Astrocyte (in vitro differentiated cells and primary cell): ENCODE data around the gene PCDHGB2. TPM values are rescaled to one million over a fixed set of nuclear protein-coding genes. Genes with fewer than 3 reads are reported as not detected.
"Not testable (repeated sequence)": the region's sequence is repeated elsewhere in the genome, so short reads cannot be mapped to it uniquely, and the experiment has no call there.

Source experiments
- DNase-seq: peaks from one replicate; pipeline ENCODE4 v3.0.0-alpha.2; 2010; ENCODE audit warnings: low read depth
- FAIRE-seq: peaks from 2 replicates; lab custom pipeline; 2011; peaks lifted over from hg19 to GRCh38; lab: Jason Lieb, UNC
- H2AFZ ChIP-seq: 2 replicates; pipeline ENCODE4 v1.6.0; 2012; ENCODE audit warnings: low read depth, low read length, inconsistent platforms
- H3K27ac ChIP-seq: 2 replicates; pipeline ENCODE4 v1.5.1; 2011; ENCODE audit warnings: low read depth, low read length, inconsistent platforms
- H3K27me3 ChIP-seq: 2 replicates; pipeline ENCODE4 v1.6.0; 2011; ENCODE audit warnings: low read length, inconsistent platforms; ENCODE audit not compliant: insufficient read depth
- H3K36me3 ChIP-seq: 2 replicates; pipeline ENCODE4 v1.5.1; 2011; ENCODE audit warnings: low read length, inconsistent platforms; ENCODE audit not compliant: insufficient read depth
- H3K4me1 ChIP-seq: 2 replicates; pipeline ENCODE4 v1.5.1; 2011; ENCODE audit warnings: low read length, inconsistent platforms; ENCODE audit not compliant: insufficient read depth
- H3K4me2 ChIP-seq: 2 replicates; pipeline ENCODE4 v1.6.0; 2012; ENCODE audit warnings: low read length, inconsistent platforms
- H3K4me3 ChIP-seq: 2 replicates; pipeline ENCODE4 v1.5.1; 2011; ENCODE audit warnings: low read depth, mild to moderate bottlenecking, low read length, inconsistent platforms; ENCODE audit not compliant: insufficient read depth
- H3K79me2 ChIP-seq: 2 replicates; pipeline ENCODE4 v1.6.0; 2012; ENCODE audit warnings: mild to moderate bottlenecking, low read length, inconsistent platforms; ENCODE audit not compliant: insufficient read depth
- H3K9ac ChIP-seq: 2 replicates; pipeline ENCODE4 v1.6.0; 2012; ENCODE audit warnings: mild to moderate bottlenecking, low read length, inconsistent platforms
- H3K9me3 ChIP-seq: 2 replicates; pipeline ENCODE4 v1.5.1; 2012; ENCODE audit warnings: low read depth, mild to moderate bottlenecking, low read length, inconsistent platforms; ENCODE audit not compliant: insufficient read depth
- H4K20me1 ChIP-seq: 2 replicates; pipeline ENCODE4 v1.6.0; 2012; ENCODE audit warnings: low read length, inconsistent platforms; ENCODE audit not compliant: insufficient read depth
- H3K27ac Mint-ChIP-seq: one replicate; pipeline ENCODE4 v1.8.0; 2021; ENCODE audit warnings: mild to moderate bottlenecking, mixed read lengths; ENCODE audit not compliant: unreplicated experiment
- H3K27me3 Mint-ChIP-seq: one replicate; pipeline ENCODE4 v1.8.0; 2021; ENCODE audit warnings: low read depth, mixed read lengths; ENCODE audit not compliant: unreplicated experiment
- H3K36me3 Mint-ChIP-seq: one replicate; pipeline ENCODE4 v1.8.0; 2021; ENCODE audit warnings: low read depth, mixed read lengths; ENCODE audit not compliant: unreplicated experiment
- H3K4me1 Mint-ChIP-seq: one replicate; pipeline ENCODE4 v1.8.0; 2021; ENCODE audit warnings: low read depth, mixed read lengths; ENCODE audit not compliant: unreplicated experiment
- H3K4me3 Mint-ChIP-seq: one replicate; pipeline ENCODE4 v1.8.0; 2021; ENCODE audit warnings: mild to moderate bottlenecking, moderate library complexity, mixed read lengths; ENCODE audit not compliant: unreplicated experiment
- H3K9me3 Mint-ChIP-seq: one replicate; pipeline ENCODE4 v1.8.0; 2021; ENCODE audit warnings: mild to moderate bottlenecking, mixed read lengths; ENCODE audit not compliant: unreplicated experiment
- EZH2 ChIP-seq: IDR thresholded peaks from 2 replicates; pipeline ENCODE4 v1.6.1; 2012; ENCODE audit warnings: mild to moderate bottlenecking, low read length, inconsistent platforms; ENCODE audit not compliant: insufficient read depth
- total RNA-seq: library from RNA; stranded (reverse); gene quantifications from 2 replicates; pipeline ENCODE4 v1.2.1, GENCODE V29; 2021
- TF ChIP-seq, protein P1 (sequence below): IDR thresholded peaks from 2 replicates; pipeline ENCODE4 v1.5.1; 2011; ENCODE audit warnings: low read depth, mild to moderate bottlenecking, inconsistent platforms, low read length, moderate library complexity; ENCODE audit not compliant: insufficient read depth

PCDHGB2 gene
- total RNA-seq, 1 donor from 2014 or later = 1.4 TPM

DNA sequence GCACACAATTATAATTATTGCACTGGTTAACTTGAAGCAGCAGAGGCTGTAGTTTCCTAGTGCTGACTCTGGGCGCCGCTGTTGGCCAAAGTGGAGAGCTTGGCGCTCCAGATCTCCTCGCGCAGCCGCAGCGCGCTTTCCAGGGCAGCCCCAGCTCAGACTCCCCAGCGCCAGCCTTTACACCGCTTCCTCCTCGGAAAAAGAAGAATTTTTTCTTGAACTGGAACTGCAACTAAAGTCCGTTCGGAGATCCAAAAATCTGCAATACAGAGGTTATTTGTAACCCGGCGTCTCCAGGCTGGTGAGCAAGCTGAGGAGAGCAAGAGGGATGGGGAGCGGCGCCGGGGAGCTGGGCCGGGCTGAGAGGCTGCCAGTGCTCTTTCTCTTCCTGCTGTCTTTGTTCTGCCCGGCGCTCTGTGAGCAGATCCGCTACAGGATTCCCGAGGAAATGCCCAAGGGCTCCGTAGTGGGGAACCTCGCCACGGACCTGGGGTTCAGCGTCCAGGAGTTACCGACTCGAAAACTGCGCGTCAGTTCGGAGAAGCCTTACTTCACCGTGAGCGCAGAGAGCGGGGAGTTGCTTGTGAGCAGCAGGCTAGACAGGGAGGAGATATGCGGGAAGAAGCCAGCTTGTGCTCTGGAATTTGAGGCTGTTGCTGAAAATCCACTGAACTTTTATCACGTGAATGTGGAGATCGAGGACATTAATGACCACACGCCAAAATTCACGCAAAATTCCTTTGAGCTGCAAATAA, 27.9 kb downstream of the PCDHGB2 start, which contains the start of gene PCDHGB4:
PCDHGB4 (plus strand) TSS at position 142 of the 755 bp plus-strand sequence; CDS start at position 329, 187 bp downstream.
- H3K9ac ChIP-seq, H3K27me3 Mint-ChIP-seq, H3K36me3 ChIP-seq, H3K4me1 ChIP-seq, H2AFZ ChIP-seq, H3K27ac ChIP-seq, H3K27ac Mint-ChIP-seq, H3K27me3 ChIP-seq, H4K20me1 ChIP-seq, H3K4me1 Mint-ChIP-seq, H3K79me2 ChIP-seq: not testable (repeated sequence)
- FAIRE-seq (peak; percentile 79), DNase-seq (peak; percentile 14)
- TF ChIP-seq, protein P1, sequence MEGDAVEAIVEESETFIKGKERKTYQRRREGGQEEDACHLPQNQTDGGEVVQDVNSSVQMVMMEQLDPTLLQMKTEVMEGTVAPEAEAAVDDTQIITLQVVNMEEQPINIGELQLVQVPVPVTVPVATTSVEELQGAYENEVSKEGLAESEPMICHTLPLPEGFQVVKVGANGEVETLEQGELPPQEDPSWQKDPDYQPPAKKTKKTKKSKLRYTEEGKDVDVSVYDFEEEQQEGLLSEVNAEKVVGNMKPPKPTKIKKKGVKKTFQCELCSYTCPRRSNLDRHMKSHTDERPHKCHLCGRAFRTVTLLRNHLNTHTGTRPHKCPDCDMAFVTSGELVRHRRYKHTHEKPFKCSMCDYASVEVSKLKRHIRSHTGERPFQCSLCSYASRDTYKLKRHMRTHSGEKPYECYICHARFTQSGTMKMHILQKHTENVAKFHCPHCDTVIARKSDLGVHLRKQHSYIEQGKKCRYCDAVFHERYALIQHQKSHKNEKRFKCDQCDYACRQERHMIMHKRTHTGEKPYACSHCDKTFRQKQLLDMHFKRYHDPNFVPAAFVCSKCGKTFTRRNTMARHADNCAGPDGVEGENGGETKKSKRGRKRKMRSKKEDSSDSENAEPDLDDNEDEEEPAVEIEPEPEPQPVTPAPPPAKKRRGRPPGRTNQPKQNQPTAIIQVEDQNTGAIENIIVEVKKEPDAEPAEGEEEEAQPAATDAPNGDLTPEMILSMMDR = peak; percentile 35
- H3K4me3 Mint-ChIP-seq = peak within 1 kb of the TSS; percentile 81
- H3K4me3 ChIP-seq = peak within 1 kb of the TSS; percentile 44
- peaks cover 31% of the 10 kb centered on the region for H3K9me3 Mint-ChIP-seq
- H3K36me3 Mint-ChIP-seq = peaks cover 16% of the 10 kb centered on the region
- peak within 1 kb of the TSS; percentile 60 for H3K4me2 ChIP-seq
- H3K9me3 ChIP-seq = peaks cover 50% of the 10 kb centered on the region

DNA sequence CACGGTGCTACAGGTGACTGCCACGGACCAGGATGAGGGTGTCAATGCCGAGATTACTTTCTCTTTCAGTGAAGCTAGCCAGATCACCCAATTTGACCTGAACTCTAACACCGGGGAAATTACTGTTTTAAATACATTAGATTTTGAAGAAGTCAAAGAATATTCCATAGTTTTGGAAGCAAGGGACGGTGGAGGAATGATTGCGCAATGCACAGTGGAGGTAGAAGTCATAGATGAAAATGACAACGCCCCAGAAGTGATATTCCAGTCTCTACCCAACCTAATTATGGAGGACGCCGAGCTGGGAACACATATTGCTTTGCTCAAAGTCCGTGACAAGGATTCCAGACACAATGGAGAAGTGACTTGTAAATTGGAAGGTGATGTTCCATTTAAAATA, 28.9 kb downstream of the PCDHGB2 start:
- H3K4me3 ChIP-seq = peak overlapping the region; percentile 31
- Mint-ChIP-seq H3K9me3 (peaks cover 38% of the 10 kb centered on the region), H3K36me3 (peaks cover 20% of the 10 kb centered on the region), H3K27ac (no peak overlapping the region), H3K4me3 (peak overlapping the region; percentile 2), H3K4me1 (peaks cover 1% of the 10 kb centered on the region), H3K27me3 (no peaks in the 10 kb centered on the region)
- H3K4me2 ChIP-seq = no peak overlapping the region
- H3K4me1 ChIP-seq = no peaks in the 10 kb centered on the region
- peaks cover 49% of the 10 kb centered on the region for H3K9me3 ChIP-seq
- H2AFZ ChIP-seq = no peak overlapping the region
- no peak overlapping the region for H3K9ac ChIP-seq
- H3K79me2 ChIP-seq = no peaks in the 10 kb centered on the region
- TF ChIP-seq, protein P1 = no peak
- no peak for TF ChIP-seq EZH2
- no peak for FAIRE-seq
- H3K36me3 ChIP-seq = no peaks in the 10 kb centered on the region
- DNase-seq = no peak
- H3K27me3 ChIP-seq = no peaks in the 10 kb centered on the region
- H3K27ac ChIP-seq = no peak overlapping the region
- no peaks in the 10 kb centered on the region for H4K20me1 ChIP-seq
